ENCODE results near the gene RPA1. TPM values are rescaled to one million over a fixed set of nuclear protein-coding genes. Genes with fewer than 3 reads are reported as not detected.

Gene RPA1
- total and polyA plus RNA-seq, 9 of the 15 experiments (the other 6 are each of a cell fraction or from before 2014, with no cell fraction given) = 25.2 to 125 (median 47.4) TPM

DNA sequence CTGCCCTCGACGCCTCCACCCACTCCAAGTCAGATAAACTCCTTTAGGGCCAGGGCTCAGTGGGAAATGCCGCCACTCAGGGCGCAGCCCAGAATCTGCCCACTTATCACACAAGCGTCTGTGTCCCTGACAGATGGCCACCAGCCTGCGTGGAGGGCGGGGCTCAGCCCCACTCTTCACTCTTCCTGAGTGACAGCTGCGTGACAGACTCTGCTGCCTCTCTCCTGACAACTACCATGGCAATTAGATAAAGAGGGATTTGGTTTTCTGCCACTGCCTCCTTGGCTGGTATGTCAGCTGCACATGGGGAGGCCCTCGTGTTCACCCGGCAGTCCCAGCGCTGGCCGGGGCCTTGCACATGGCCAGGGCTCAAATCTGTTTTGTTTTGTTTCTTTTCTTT is 99.2 kb downstream of the RPA1 start (continued):
- TF ChIP-seq KDM2B (CRISPR knock-in tag; IDR thresholded peaks at IDR 0.05) (no peak), OTX1 (CRISPR knock-in tag; IDR thresholded peaks at IDR 0.05) (no peak), KLF1 (tag; IDR thresholded peaks at IDR 0.05) (no peak), ZNF124 (CRISPR knock-in tag; IDR thresholded peaks at IDR 0.05) (no peak), ZNF253 (CRISPR knock-in tag; conservative IDR thresholded peaks at IDR 0.05) (no peak), NFIC (IDR thresholded peaks at IDR 0.05) (no peak), HMGN3 (IDR thresholded peaks at IDR 0.05; ENCODE audit: borderline replicate concordance, extremely low read depth, insufficient read length, low read depth, low read length) (no peak), HDGF (IDR thresholded peaks at IDR 0.05) (no peak), MAFK (IDR thresholded peaks at IDR 0.05; ENCODE audit: low read length) (no peak)
- TF ChIP-seq, protein P1, sequence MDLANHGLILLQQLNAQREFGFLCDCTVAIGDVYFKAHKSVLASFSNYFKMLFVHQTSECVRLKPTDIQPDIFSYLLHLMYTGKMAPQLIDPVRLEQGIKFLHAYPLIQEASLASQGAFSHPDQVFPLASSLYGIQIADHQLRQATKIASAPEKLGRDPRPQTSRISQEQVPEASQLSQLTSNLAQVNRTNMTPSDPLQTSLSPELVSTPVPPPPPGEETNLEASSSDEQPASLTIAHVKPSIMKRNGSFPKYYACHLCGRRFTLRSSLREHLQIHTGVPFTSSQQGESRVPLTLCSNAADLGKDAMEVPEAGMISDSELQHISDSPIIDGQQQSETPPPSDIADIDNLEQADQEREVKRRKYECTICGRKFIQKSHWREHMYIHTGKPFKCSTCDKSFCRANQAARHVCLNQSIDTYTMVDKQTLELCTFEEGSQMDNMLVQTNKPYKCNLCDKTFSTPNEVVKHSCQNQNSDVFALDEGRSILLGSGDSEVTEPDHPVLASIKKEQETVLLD (IDR thresholded peaks at IDR 0.05) = no peak

DNA sequence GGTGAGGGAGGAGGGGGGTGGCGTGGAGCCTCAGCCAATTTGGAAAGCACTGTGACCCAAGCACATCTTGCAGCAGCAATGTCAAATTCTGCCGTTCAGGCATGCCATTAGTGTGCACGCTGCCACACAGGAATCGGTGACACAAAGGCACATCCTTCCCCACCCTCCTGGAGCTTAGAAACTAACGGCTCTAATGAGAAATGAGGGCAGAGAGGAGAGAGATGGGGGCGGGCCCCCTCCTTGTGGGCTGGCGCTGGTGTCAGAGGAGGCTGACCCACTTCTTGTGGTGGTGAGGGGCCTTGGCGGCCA is 100.5 kb downstream of the RPA1 start:
- no peak for TF ChIP-seq CBX2 (IDR thresholded peaks at IDR 0.05; ENCODE audit: insufficient read depth, low read length, poor library complexity, severe bottlenecking)
- no peak overlapping the region for H3K9ac ChIP-seq (ENCODE audit: insufficient read depth in 1 of 2, low read depth in 2 of 2, low read length in 2 of 2)
- H3K36me3 ChIP-seq (ENCODE audit: control insufficient read depth, insufficient read depth, low read length) = no peaks in the 10 kb centered on the region
- ChIA-PET POLR2A (no interaction called here), CTCF (ENCODE audit: low intra/inter-chr PET ratio) (no interaction called here)
- H3K4me1 ChIP-seq (replicated peaks in 1 of 2; ENCODE audit: control insufficient read depth in 2 of 2, insufficient read depth in 2 of 2, low read length in 2 of 2) = peaks cover 0 to 12% of the 10 kb centered on the region in 2 experiments; a peak in 2 of 5 replicates
- 0% methylated on average over 4 of the region's 8 CpGs for WGBS (ENCODE audit: insufficient coverage, low coverage, missing lambda C conversion rate)
- no peaks in the 10 kb centered on the region for H3K9me3 ChIP-seq (replicated peaks; ENCODE audit: control insufficient read depth, insufficient read depth, low read depth, low read length)
- no peaks in the 10 kb centered on the region for H3K79me2 ChIP-seq (ENCODE audit: control insufficient read depth, insufficient read depth, low read length)
- no TSS peak for BruUV-seq (replicated peaks)
- ATAC-seq (no peak), DNase-seq (ENCODE audit: extremely low read depth in 1 of 4, low spot score in 3 of 4) (no peak), FAIRE-seq (no peak)
- no peaks in the 10 kb centered on the region for H3K9me1 ChIP-seq (ENCODE audit: control insufficient read depth, insufficient read depth, low read length)
- H3K4me2 ChIP-seq (ENCODE audit: insufficient read depth, low read length) = no peak overlapping the region
- H3K4me3 ChIP-seq = no peak overlapping the region
- intact Hi-C loops (cut with micrococcal nuclease) = no loop called here
- in situ Hi-C loops (cut with MboI) = no loop called here
- H3K27ac ChIP-seq (ENCODE audit: extremely low read depth, low read depth, low read length) = no peak overlapping the region
- no peak overlapping the region for H2AFZ ChIP-seq (ENCODE audit: low read depth, low read length)
- H3K27me3 ChIP-seq (ENCODE audit: control insufficient read depth in 2 of 2, insufficient read depth in 2 of 2, low read length in 2 of 2) = peaks cover 14 to 54% of the 10 kb centered on the region in 2 experiments; a peak in 4 of 5 replicates
- H4K20me1 ChIP-seq (replicated peaks; ENCODE audit: control insufficient read depth, insufficient read depth, low read length) = no peaks in the 10 kb centered on the region; the same call in 1 of the 2 replicates
